ENCODE data around the gene GRIN2D.

- TF ChIP-seq CTCF (IDR thresholded peaks at IDR 0.05) (no peak), EP300 (IDR thresholded peaks at IDR 0.05) (no peak)
Observed at GRCh38 chr19:48419158-48419920, 25.9 kb downstream of the GRIN2D start.
